Testis (tissue), 3 donors: ENCODE measurements around the gene EPC1. TPM values are rescaled to one million over a fixed set of nuclear protein-coding genes. Genes with fewer than 3 reads are reported as not detected.

Experiments used
- DNase-seq: peaks from one replicate; pipeline ENCODE4 v3.0.0-alpha.2; 2019
- H3K27ac ChIP-seq, 2 donors: fragments of 200-600 bp; sonication (generic); one replicate each; pipeline ENCODE4 v1.5.1; 2019
- H3K27me3 ChIP-seq: fragments of 200-600 bp; sonication (generic); one replicate; pipeline ENCODE4 v1.5.1; 2019
- H3K36me3 ChIP-seq: fragments of 200-600 bp; sonication (generic); one replicate; pipeline ENCODE4 v1.5.1; 2017; ENCODE audit warnings: low read depth; ENCODE audit errors: missing control alignments
- H3K4me1 ChIP-seq: fragments of 200-600 bp; sonication (generic); one replicate; pipeline ENCODE4 v1.5.1; 2019
- H3K4me3 ChIP-seq, 2 donors: fragments of 200-600 bp; sonication (generic); one replicate each; pipeline ENCODE4 v1.5.1; 2017 to 2019
- H3K9me3 ChIP-seq: fragments of 200-600 bp; sonication (generic); one replicate; pipeline ENCODE4 v1.5.1; 2017
- POLR2A ChIP-seq: fragments of 450-650 bp; IDR thresholded peaks from one replicate; pipeline ENCODE4 v1.6.1; 2017; ENCODE audit warnings: antibody characterized with exemption, mild to moderate bottlenecking, moderate library complexity
- WGBS, 2 donors: methylation state at CpG; one replicate each; pipeline ENCODE4 v1.1.5; 2018; 5-methylcytosine and 5-hydroxymethylcytosine counted together
- intact Hi-C: fragments of 100-400 bp; cut with DNase I; formaldehyde crosslinking; loops from one replicate; pipeline ENCODE4 v1.15.1; 2023; ENCODE audit warnings: low total_unique reads
- polyA plus RNA-seq: library from polyadenylated mRNA; stranded (reverse); fragments of 350-450 nt; fragmentation: Illumina TruSeq; extraction: RNeasy Lipid Tissue Mini Kit (QIAGEN cat#74804); gene quantifications from one replicate; pipeline ENCODE4 v1.2.3, GENCODE V29; 2014; ENCODE audit warnings: low read depth, low replicate concordance; ENCODE audit not compliant: insufficient read depth
- total RNA-seq, 2 donors: library from RNA; depleted of rRNA; stranded (reverse); fragments of >200 nt; gene quantifications; one replicate each; pipeline ENCODE4 v1.2.3, GENCODE V29; 2016
- TF ChIP-seq, protein P1 (sequence below), 3 experiments: fragments of 450-650 bp in 2 of 3; fragments of 200-600 bp in 1 of 3; sonication (generic) in 1 of 3; IDR thresholded peaks; one replicate each; pipeline ENCODE4 v1.5.1; 2016 to 2019; ENCODE audit warnings: antibody characterized with exemption in 3 of 3, mild to moderate bottlenecking in 2 of 3, moderate library complexity in 1 of 3

EPC1 gene
- total and polyA plus RNA-seq, 3 donors from 2014 or later: 34.8 to 65.8 (median 65.4) TPM

DNA sequence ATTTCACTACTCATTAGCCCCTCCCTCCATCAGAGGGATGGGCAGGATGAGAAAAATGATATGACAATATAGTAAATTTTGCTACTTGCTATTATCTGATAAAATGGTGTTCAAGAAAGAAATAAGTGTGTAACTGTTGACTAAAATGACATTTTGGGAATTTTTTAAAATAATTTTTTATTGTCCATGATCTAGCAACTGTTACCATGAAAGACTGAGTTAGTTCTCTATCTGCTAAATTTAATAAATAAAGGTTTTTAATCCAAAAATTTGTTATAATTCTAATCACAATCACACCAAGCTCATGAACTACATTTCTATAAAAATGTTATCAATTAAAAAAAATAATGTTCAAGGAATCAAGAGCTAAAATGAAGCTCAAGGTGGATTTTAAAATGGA lies 28.7 kb upstream of the EPC1 start:
- DNase-seq: no peak
- intact Hi-C loops: no loop called here
- H3K4me1 ChIP-seq: no peaks in the 10 kb centered on the region
- H3K9me3 ChIP-seq: no peaks in the 10 kb centered on the region
- H3K36me3 ChIP-seq: no peaks in the 10 kb centered on the region
- no peak overlapping the region for H3K4me3 ChIP-seq
- no peaks in the 10 kb centered on the region for H3K27me3 ChIP-seq
- H3K27ac ChIP-seq: no peak overlapping the region
- no peak for TF ChIP-seq POLR2A
- TF ChIP-seq, protein P1, sequence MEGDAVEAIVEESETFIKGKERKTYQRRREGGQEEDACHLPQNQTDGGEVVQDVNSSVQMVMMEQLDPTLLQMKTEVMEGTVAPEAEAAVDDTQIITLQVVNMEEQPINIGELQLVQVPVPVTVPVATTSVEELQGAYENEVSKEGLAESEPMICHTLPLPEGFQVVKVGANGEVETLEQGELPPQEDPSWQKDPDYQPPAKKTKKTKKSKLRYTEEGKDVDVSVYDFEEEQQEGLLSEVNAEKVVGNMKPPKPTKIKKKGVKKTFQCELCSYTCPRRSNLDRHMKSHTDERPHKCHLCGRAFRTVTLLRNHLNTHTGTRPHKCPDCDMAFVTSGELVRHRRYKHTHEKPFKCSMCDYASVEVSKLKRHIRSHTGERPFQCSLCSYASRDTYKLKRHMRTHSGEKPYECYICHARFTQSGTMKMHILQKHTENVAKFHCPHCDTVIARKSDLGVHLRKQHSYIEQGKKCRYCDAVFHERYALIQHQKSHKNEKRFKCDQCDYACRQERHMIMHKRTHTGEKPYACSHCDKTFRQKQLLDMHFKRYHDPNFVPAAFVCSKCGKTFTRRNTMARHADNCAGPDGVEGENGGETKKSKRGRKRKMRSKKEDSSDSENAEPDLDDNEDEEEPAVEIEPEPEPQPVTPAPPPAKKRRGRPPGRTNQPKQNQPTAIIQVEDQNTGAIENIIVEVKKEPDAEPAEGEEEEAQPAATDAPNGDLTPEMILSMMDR (IDR thresholded peaks at IDR 0.05): no peak

DNA sequence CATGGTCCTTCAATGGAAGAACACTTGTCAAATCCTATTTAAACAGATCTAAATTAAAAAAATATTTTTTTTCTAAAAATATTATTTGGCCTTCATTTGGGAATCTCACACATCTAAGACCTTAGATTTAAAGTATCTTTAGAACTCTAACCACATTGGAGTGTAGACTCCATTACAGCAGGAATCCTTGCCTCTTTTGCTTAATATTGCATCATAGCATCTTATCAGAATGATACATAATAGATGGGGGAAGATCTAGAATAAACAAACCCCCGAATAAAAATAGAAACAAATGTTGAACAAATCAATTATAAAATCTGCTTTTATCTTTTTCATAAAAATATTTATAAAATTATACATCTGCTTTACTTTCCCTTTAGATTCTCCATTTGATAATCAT lies 27.6 kb upstream of the EPC1 start:
- H3K9me3 ChIP-seq: no peaks in the 10 kb centered on the region
- intact Hi-C loops: no loop called here
- no peaks in the 10 kb centered on the region for H3K4me1 ChIP-seq
- H3K27ac ChIP-seq: no peak overlapping the region
- TF ChIP-seq, protein P1 (IDR thresholded peaks at IDR 0.05): no peak
- no peak for TF ChIP-seq POLR2A
- DNase-seq: no peak
- no peaks in the 10 kb centered on the region for H3K36me3 ChIP-seq
- 81 to 86% methylated on average over 1 of the region's 1 CpG for WGBS, 2 donors
- no peaks in the 10 kb centered on the region for H3K27me3 ChIP-seq
- H3K4me3 ChIP-seq: no peak overlapping the region

DNA sequence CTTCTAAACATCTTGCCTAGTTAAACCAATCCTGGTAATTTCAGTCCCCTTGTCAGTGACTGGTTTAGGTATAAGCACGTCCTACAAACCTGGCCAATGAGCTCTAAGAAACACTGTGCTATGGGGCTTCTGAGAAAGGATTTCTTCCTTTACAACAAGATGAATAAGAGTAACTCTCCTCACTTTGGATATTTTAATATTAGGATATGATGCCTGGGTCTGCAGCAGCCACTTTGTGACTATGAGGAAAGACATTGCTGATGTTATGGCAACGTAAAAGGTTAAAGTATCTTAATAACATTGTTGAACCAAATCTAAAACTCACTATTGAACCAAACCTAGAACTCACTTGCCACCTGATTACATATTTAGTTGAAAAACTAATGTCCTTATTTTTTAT lies 26.5 kb upstream of the EPC1 start:
- H3K4me1 ChIP-seq: no peaks in the 10 kb centered on the region
- no peaks in the 10 kb centered on the region for H3K36me3 ChIP-seq

DNA sequence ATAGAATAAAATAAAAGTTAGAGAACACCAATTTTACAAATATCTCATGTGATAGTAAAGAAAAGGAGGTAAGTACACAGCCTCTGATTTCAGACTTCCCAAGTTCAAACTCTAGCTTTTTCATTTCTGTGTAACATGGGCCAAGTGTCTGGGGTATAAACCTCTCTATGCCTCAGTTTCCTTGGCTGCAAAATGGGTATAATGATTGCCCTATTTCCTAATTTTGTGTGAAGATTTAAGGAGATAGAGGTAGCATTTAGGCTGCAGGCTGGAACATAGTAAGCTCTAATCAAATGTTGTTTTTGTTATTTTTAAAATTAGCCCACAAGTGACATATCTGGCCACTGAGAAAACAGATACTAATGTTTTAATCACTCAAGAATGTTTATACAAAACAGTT lies 26.1 kb upstream of the EPC1 start:
- H3K4me3 ChIP-seq: no peak overlapping the region
- no peak overlapping the region for H3K27ac ChIP-seq
- DNase-seq: no peak
- H3K9me3 ChIP-seq: no peaks in the 10 kb centered on the region
- TF ChIP-seq, protein P1 (IDR thresholded peaks at IDR 0.05): no peak
- no peak for TF ChIP-seq POLR2A
- intact Hi-C loops: no loop called here
- H3K27me3 ChIP-seq: no peaks in the 10 kb centered on the region
- H3K36me3 ChIP-seq: no peaks in the 10 kb centered on the region
- H3K4me1 ChIP-seq: no peaks in the 10 kb centered on the region

More for the DNA sequence above, 26.5 kb upstream of the EPC1 start:
- no peak for DNase-seq
- TF ChIP-seq POLR2A: no peak
- TF ChIP-seq, protein P1 (IDR thresholded peaks at IDR 0.05): no peak
- intact Hi-C loops: no loop called here
- Histone ChIP-seq H3K4me3 (no peak overlapping the region), H3K27me3 (no peaks in the 10 kb centered on the region), H3K9me3 (no peaks in the 10 kb centered on the region), H3K27ac (no peak overlapping the region)
- 95 to 97% methylated on average over 2 of the region's 2 CpGs for WGBS, 2 donors

DNA sequence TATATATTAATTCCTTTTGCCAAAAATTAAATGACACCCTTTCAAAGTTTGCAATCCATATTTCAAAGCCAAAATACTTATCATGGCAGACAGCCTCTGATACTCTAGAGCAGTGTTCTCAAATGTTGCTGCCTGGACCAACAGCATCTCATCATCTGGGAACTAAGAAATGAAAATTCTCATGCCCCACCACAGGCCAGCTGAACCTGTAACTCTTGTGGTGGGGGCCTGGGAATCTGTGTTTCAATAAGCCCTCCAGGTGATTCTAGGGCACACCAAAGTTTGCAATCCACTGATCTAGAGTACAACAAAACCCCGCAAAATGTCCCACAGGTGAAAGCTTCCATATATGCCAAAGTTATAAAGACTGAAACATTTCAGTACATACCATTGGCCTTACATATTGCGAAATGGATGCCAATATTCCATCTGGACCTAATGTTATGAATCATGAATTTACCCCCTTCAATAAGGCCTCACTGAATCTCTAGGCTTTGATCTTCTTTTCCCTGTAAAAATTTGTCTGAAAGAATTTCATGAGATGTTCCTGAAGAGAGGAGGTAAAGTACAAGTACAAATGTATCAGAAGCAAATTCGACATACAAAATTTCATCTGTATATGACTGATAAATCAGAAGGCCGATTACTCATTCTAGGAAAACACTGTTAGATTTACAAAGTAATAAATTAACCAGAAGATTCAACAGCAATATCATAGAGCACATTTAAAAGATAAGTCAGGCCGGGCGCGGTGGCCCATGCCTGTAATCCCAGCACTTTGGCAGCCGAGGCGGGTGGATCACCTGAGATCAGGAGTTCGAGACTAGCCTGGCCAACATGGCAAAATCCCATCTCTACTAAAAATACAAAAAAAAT lies 25.3 kb upstream of the EPC1 start:
- TF ChIP-seq POLR2A: no peak
- TF ChIP-seq, protein P1 (IDR thresholded peaks at IDR 0.05): no peak
- WGBS, 2 donors: 83 to 88% methylated on average over 10 of the region's 10 CpGs
- H3K4me3 ChIP-seq: no peak overlapping the region
- intact Hi-C loops: no loop called here
- H3K9me3 ChIP-seq: no peaks in the 10 kb centered on the region
- DNase-seq: no peak
- H3K27ac ChIP-seq: no peak overlapping the region
- H3K36me3 ChIP-seq: no peaks in the 10 kb centered on the region
- H3K27me3 ChIP-seq: no peaks in the 10 kb centered on the region
- H3K4me1 ChIP-seq: no peaks in the 10 kb centered on the region
